ENCODE results near the gene HOXA6. TPM values are rescaled to one million over a fixed set of nuclear protein-coding genes. Genes with fewer than 3 reads are reported as not detected.

HOXA6 gene
- total RNA-seq, 2 donors from 2014 or later, result 6.9 to 7.5 TPM

DNA sequence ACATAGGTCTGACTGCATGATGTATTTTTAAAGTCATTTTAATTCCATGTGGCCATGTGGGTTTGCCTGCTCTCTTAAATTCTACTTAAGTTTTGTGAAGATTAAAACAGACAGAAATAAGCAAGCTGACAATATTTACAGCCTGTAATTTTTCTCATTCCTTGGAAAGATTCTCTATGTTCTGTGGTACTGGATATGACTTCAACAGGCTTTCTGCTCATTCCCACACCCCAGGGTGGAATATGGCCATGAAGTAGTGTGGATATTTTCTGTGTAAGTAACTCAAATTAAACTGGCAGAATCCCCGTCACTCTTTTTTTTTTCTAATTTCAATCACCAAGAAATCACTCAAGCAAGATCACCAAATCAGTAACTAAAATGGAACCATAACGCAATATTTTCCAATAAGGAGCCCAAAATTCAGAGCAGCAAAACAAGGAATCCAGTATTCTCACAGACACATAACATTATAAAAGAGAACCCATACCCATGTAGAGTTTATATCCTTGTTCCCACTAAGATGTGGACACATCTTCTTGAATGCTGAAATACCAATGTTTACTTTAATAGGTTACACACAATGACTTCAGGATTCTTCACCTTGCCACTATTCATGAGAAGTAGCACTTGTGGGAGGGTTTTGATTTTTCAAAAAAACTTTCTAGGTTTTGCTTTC, 9.8 kb downstream of the HOXA6 start:
- Histone ChIP-seq H3K36me3 (no peaks in the 10 kb centered on the region), H3K4me3 (no peak overlapping the region), H3K9me3 (no peaks in the 10 kb centered on the region), H3K4me1 (replicated peaks) (no peaks in the 10 kb centered on the region), H3K27me3 (replicated peaks; ENCODE audit: insufficient read depth) (no peaks in the 10 kb centered on the region), H3K27ac (peak overlapping the region in 1 of 2 donors; percentile 34)
- DNase-seq (ENCODE audit: low spot score), result no peak
- TF ChIP-seq, protein P1, sequence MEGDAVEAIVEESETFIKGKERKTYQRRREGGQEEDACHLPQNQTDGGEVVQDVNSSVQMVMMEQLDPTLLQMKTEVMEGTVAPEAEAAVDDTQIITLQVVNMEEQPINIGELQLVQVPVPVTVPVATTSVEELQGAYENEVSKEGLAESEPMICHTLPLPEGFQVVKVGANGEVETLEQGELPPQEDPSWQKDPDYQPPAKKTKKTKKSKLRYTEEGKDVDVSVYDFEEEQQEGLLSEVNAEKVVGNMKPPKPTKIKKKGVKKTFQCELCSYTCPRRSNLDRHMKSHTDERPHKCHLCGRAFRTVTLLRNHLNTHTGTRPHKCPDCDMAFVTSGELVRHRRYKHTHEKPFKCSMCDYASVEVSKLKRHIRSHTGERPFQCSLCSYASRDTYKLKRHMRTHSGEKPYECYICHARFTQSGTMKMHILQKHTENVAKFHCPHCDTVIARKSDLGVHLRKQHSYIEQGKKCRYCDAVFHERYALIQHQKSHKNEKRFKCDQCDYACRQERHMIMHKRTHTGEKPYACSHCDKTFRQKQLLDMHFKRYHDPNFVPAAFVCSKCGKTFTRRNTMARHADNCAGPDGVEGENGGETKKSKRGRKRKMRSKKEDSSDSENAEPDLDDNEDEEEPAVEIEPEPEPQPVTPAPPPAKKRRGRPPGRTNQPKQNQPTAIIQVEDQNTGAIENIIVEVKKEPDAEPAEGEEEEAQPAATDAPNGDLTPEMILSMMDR (IDR thresholded peaks at IDR 0.05), result no peak
- TF ChIP-seq POLR2AphosphoS5 (IDR thresholded peaks at IDR 0.05), result no peak
- TF ChIP-seq POLR2A (IDR thresholded peaks at IDR 0.05), result no peak
- intact Hi-C loops (cut with DNase I), result no loop called here
- 90% methylated on average over 2 of the region's 2 CpGs for WGBS

DNA sequence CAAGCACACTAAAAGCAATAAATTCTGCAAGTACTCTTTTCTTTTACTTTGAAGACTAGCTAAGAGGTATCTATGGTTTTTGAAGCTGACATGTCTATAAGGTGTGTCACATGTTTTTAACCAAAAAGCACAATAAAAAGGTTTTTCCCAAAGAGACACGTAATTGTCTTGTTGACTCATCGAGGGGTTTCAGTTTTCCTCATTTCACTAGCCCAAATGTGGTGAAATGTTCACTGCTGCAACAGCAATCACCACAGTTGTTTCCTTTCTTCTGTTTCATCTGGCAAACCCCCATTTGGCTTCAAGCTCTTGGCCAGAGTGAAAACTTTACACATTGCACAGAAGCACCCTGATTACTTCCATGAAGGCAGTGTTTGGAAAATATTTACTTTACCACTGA, 13.2 kb downstream of the HOXA6 start:
- Histone ChIP-seq H3K9me3 (no peaks in the 10 kb centered on the region), H3K36me3 (no peaks in the 10 kb centered on the region), H3K4me3 (no peak overlapping the region), H3K4me1 (replicated peaks) (peaks cover 5% of the 10 kb centered on the region), H3K27me3 (replicated peaks; ENCODE audit: insufficient read depth) (no peaks in the 10 kb centered on the region), H3K27ac (no peak overlapping the region)
- WGBS, result 22% methylated on average over 2 of the region's 2 CpGs
- TF ChIP-seq, protein P1 (IDR thresholded peaks at IDR 0.05), result no peak
- TF ChIP-seq POLR2A (IDR thresholded peaks at IDR 0.05) (no peak), POLR2AphosphoS5 (IDR thresholded peaks at IDR 0.05) (peak; percentile 52)
- DNase-seq (ENCODE audit: low spot score), result no peak
- intact Hi-C loops (cut with DNase I), result loop anchor here (5.0 kb wide), 1 partner anchor 272 kb away; the partner anchor contains the start of gene SKAP2

DNA sequence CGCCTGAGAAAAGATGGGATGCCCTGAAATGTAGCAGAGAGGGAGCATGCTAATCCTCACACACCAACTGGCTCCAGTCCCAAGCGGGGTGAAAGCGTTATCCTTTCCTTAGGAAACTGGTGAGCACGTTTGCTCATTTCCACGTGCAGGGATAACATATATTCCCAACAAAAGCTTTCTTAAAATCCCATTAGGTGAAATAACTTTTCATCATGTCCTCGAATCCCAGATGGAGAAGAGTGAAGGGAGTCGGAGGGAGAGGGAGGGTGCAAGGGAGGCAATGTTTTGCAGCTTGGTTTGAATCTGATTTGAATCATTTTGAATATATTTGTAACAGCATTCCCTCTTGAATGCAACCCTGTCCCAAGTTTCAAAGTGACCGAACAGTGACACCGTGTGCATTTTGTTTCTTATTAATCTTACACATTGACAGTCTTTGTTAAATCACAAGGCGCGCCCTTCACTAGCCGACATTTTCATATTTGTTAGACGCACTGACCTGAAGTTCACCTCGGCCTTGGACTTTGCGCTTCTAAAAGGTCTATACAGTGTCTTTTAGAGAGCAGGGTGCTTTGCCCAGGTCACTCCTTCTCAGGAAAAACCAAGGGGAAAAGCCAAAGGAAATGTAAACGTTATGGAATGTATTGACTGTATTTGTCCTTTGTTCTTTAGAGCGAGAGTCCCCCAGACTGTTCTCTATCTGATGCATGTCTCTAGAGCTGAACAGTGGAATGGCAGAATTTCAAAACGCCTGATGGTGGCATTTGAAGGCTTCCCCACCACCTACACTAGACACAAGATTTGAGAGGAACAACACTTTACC, 14.0 kb downstream of the HOXA6 start:
- intact Hi-C loops (cut with DNase I), result loop anchor here (5.0 kb wide), 1 partner anchor 271 kb away; the partner anchor contains the start of gene SKAP2
- no peak overlapping the region for H3K27ac ChIP-seq
- H3K4me3 ChIP-seq, result no peak overlapping the region

DNA sequence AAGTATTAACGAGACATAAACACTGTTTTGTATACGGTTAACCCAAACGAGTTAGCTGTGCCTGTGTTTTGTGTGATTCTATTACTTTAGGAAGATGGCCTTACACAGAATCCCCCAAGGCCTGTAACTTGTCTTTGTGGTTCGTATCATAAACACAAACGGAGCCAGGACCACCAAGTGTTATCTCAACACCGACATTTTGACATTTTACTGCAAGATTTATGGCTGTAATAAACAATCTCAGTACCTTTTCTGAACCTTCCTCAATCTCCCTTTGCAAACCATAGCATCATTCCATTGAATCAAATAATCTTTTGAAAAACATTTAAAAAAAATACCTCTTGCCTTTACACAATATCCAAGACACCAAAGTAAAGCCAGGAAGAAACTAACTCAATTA, 14.6 kb downstream of the HOXA6 start:
- no peaks in the 10 kb centered on the region for H3K27me3 ChIP-seq (replicated peaks; ENCODE audit: insufficient read depth)
- WGBS, result 74% methylated on average over 6 of the region's 6 CpGs
- TF ChIP-seq POLR2AphosphoS5 (IDR thresholded peaks at IDR 0.05), result no peak
- no peak for TF ChIP-seq POLR2A (IDR thresholded peaks at IDR 0.05)
- TF ChIP-seq, protein P1 (IDR thresholded peaks at IDR 0.05), result no peak
- no peak overlapping the region for H3K4me3 ChIP-seq
- H3K4me1 ChIP-seq (replicated peaks), result peaks cover 6% of the 10 kb centered on the region
- H3K9me3 ChIP-seq, result no peaks in the 10 kb centered on the region
- DNase-seq (ENCODE audit: low spot score), result no peak
- no peaks in the 10 kb centered on the region for H3K36me3 ChIP-seq
- no peak overlapping the region for H3K27ac ChIP-seq
- intact Hi-C loops (cut with DNase I), result loop anchor here (5.0 kb wide), 1 partner anchor 271 kb away; the partner anchor contains the start of gene SKAP2

More for the DNA sequence above, 14.0 kb downstream of the HOXA6 start:
- peaks cover 6% of the 10 kb centered on the region for H3K4me1 ChIP-seq (replicated peaks)
- TF ChIP-seq POLR2AphosphoS5 (IDR thresholded peaks at IDR 0.05) (no peak), POLR2A (IDR thresholded peaks at IDR 0.05) (no peak)
- TF ChIP-seq, protein P1 (IDR thresholded peaks at IDR 0.05), result no peak
- no peaks in the 10 kb centered on the region for H3K9me3 ChIP-seq
- no peaks in the 10 kb centered on the region for H3K27me3 ChIP-seq (replicated peaks; ENCODE audit: insufficient read depth)
- DNase-seq (ENCODE audit: low spot score), result no peak
- no peaks in the 10 kb centered on the region for H3K36me3 ChIP-seq
- WGBS, result 86% methylated on average over 18 of the region's 18 CpGs
